ENCODE data around the gene CHN2. TPM values are rescaled to one million over a fixed set of nuclear protein-coding genes. Genes with fewer than 3 reads are reported as not detected.

CHN2 gene
- total RNA-seq, 2 donors from 2014 or later: 7.0 to 29.1 TPM

DNA sequence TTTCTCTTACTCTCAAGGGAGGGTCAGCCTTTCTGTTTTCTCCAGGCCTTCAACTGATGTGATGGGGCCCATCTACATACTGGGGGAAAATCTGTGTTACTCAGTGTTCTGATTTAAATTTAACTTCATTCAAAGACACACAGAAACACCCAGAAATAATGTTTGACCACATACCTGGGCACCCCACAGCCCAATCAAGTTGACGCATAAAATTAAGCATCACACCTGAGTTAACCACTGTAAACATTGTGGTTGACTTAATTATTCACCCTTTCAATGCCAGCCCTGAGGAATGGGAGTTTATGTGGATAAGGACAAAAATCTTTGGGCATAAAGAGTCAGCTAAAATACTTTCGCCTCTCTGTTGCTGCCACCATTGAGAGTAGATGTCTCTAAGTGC lies 10.0 kb upstream of the CHN2 start:
- no peak overlapping the region for H3K27ac ChIP-seq
- H3K36me3 ChIP-seq: no peaks in the 10 kb centered on the region
- intact Hi-C loops (cut with DNase I): no loop called here
- H3K4me1 ChIP-seq (replicated peaks): no peaks in the 10 kb centered on the region
- DNase-seq (ENCODE audit: low spot score): no peak
- WGBS: 98% methylated on average over 2 of the region's 2 CpGs
- no peak overlapping the region for H3K4me3 ChIP-seq
- TF ChIP-seq CTCF (IDR thresholded peaks at IDR 0.05): no peak
- no peak for TF ChIP-seq POLR2A (IDR thresholded peaks at IDR 0.05)
- no peak for TF ChIP-seq POLR2AphosphoS5 (IDR thresholded peaks at IDR 0.05)
- no peaks in the 10 kb centered on the region for H3K27me3 ChIP-seq (replicated peaks; ENCODE audit: insufficient read depth)
- H3K9me3 ChIP-seq: no peaks in the 10 kb centered on the region

- no peaks in the 10 kb centered on the region for H3K36me3 ChIP-seq
- H3K27me3 ChIP-seq (replicated peaks; ENCODE audit: insufficient read depth): no peaks in the 10 kb centered on the region
- intact Hi-C loops (cut with DNase I): no loop called here
- H3K4me1 ChIP-seq (replicated peaks): no peaks in the 10 kb centered on the region
- H3K27ac ChIP-seq: no peak overlapping the region
- H3K9me3 ChIP-seq: no peaks in the 10 kb centered on the region
- H3K4me3 ChIP-seq: no peak overlapping the region
- no peak for TF ChIP-seq POLR2A (IDR thresholded peaks at IDR 0.05)
- TF ChIP-seq CTCF (IDR thresholded peaks at IDR 0.05): no peak
- TF ChIP-seq POLR2AphosphoS5 (IDR thresholded peaks at IDR 0.05): no peak
- 92% methylated on average over 6 of the region's 6 CpGs for WGBS
- no peak for DNase-seq (ENCODE audit: low spot score)
Observed at GRCh38 chr7:29185613-29186012, 9.0 kb upstream of the CHN2 start.

- H3K9me3 ChIP-seq: no peaks in the 10 kb centered on the region
- intact Hi-C loops (cut with DNase I): loop anchor here (10.0 kb wide), 1 partner anchor 155 kb away; no protein-coding TSS in a partner anchor
- no peaks in the 10 kb centered on the region for H3K27me3 ChIP-seq (replicated peaks; ENCODE audit: insufficient read depth)
- H3K27ac ChIP-seq: no peak overlapping the region
- WGBS: 11% methylated on average over 16 of the region's 16 CpGs
- TF ChIP-seq CTCF (IDR thresholded peaks at IDR 0.05) (peak; percentile 69 to 76 (median 75)), POLR2AphosphoS5 (IDR thresholded peaks at IDR 0.05) (no peak)
- peak; percentile 58 for DNase-seq (ENCODE audit: low spot score)
- no peak overlapping the region for H3K4me3 ChIP-seq
- H3K4me1 ChIP-seq (replicated peaks): no peaks in the 10 kb centered on the region
- no peaks in the 10 kb centered on the region for H3K36me3 ChIP-seq
Observed at GRCh38 chr7:29189743-29190201, 4.8 kb upstream of the CHN2 start.

GRCh38 chr7:29190349-29191045 lies 4.1 kb upstream of the CHN2 start:
- H3K27me3 ChIP-seq (replicated peaks; ENCODE audit: insufficient read depth): no peaks in the 10 kb centered on the region
- H3K4me1 ChIP-seq (replicated peaks): no peaks in the 10 kb centered on the region
- TF ChIP-seq CTCF (IDR thresholded peaks at IDR 0.05): no peak
- TF ChIP-seq POLR2A (IDR thresholded peaks at IDR 0.05): no peak
- TF ChIP-seq POLR2AphosphoS5 (IDR thresholded peaks at IDR 0.05): peak; percentile 30
- H3K36me3 ChIP-seq: no peaks in the 10 kb centered on the region
- H3K9me3 ChIP-seq: no peaks in the 10 kb centered on the region
- H3K4me3 ChIP-seq: no peak overlapping the region
- no peak for DNase-seq (ENCODE audit: low spot score)
- intact Hi-C loops (cut with DNase I): loop anchor here (10.0 kb wide), 1 partner anchor 154 kb away; no protein-coding TSS in a partner anchor
- H3K27ac ChIP-seq: no peak overlapping the region
- 38% methylated on average over 5 of the region's 5 CpGs for WGBS

DNA sequence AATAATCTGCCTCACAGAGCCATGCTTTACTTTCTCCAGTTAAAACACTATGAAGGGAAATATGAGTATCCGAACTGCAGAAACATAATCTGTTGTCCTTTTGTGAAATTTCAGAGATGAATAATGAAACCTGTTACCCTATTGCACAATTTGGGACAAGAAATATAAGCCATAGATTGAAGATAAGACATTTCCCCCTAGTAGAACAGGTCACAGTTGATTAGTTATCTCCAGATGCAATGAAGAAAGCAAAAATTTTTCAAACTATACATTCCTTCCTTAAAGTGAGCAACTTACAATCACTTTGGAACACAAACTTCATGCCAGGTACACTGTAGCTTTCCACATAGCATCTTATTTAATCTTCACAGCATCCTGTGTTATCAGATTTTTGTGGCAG lies 2.3 kb upstream of the CHN2 start:
- intact Hi-C loops (cut with DNase I): loop anchor here (2.0 to 10.0 kb wide), 2 partner anchors 152 to 214 kb away; no protein-coding TSS in a partner anchor
- no peak for TF ChIP-seq POLR2A (IDR thresholded peaks at IDR 0.05)
- no peak for TF ChIP-seq POLR2AphosphoS5 (IDR thresholded peaks at IDR 0.05)
- TF ChIP-seq CTCF (IDR thresholded peaks at IDR 0.05): no peak
- H3K27me3 ChIP-seq (replicated peaks; ENCODE audit: insufficient read depth): no peaks in the 10 kb centered on the region

More for the DNA sequence above, 2.3 kb upstream of the CHN2 start:
- DNase-seq (ENCODE audit: low spot score): no peak
- Histone ChIP-seq H3K4me1 (replicated peaks) (no peaks in the 10 kb centered on the region), H3K27ac (no peak overlapping the region), H3K9me3 (no peaks in the 10 kb centered on the region), H3K36me3 (no peaks in the 10 kb centered on the region), H3K4me3 (no peak overlapping the region)
- 86% methylated on average over 1 of the region's 1 CpG for WGBS

Data from prostate gland (tissue), 2 donors.